GM12878 (cell line): ENCODE data around the gene ZNF385A.

Experiments used
- CTCF ChIP-seq, 3 experiments: IDR thresholded peaks in 2 of 3; conservative IDR thresholded peaks in 1 of 3; 2 replicates each; pipeline ENCODE4 v1.5.1; 2011; ENCODE audit warnings: low read depth in 3 of 3, low read length in 3 of 3, mild to moderate bottlenecking in 3 of 3, control low read depth in 2 of 3, moderate library complexity in 2 of 3, inconsistent platforms in 1 of 3, mixed read lengths in 1 of 3; ENCODE audit not compliant: control insufficient read depth in 2 of 3, insufficient read depth in 1 of 3; ENCODE audit errors: extremely low read depth in 1 of 3
- TF ChIP-seq, protein P1 (sequence below): IDR thresholded peaks from 2 replicates; pipeline ENCODE4 v1.6.1; 2011; ENCODE audit warnings: low read depth, mild to moderate bottlenecking, low read length, moderate library complexity, borderline replicate concordance; ENCODE audit errors: extremely low read depth

DNA sequence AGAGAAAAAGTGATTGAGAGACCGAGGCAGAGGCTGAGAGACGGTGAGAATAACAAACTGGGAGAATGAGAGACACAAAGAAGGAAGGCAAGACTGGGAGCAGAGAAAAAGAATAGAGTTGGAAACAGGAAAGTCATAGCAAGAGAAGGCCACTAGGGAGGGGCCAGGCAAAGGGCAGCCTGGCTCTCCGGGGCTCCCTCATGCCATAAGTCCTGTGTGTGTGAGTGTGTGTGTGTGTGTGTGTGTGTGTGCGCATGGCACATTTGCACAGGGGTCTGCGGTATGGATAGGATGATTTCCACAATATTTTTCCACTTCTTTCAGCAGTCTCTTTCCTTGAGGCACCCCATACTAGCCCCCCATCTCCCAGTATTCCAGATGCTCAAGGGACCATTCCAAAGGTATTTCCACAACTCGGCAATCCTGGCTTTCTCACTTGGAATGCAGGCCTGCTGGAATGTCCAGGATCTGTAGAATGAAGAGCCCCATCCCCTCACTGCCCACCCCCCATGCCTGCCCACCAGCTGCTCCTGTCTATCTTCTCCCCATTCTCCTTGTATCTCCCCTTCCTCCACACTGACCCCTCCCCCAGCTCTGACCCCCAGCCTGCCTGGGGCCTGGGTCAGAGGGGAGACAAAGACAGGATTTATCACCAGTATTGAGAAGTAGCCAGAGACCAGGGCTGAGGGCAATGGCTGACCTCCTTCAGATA lies 29.3 kb downstream of the ZNF385A start:
- TF ChIP-seq CTCF (IDR thresholded peaks at IDR 0.05 in 2 of 3, conservative IDR thresholded peaks at IDR 0.05 in 1 of 3; ENCODE audit: control insufficient read depth in 2 of 3, extremely low read depth in 1 of 3, insufficient read depth in 1 of 3, low read depth in 3 of 3, low read length in 3 of 3): no peak
- TF ChIP-seq, protein P1, sequence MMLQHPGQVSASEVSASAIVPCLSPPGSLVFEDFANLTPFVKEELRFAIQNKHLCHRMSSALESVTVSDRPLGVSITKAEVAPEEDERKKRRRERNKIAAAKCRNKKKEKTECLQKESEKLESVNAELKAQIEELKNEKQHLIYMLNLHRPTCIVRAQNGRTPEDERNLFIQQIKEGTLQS: no peak
